Measurements from ENCODE around the gene PLN. TPM values are rescaled to one million over a fixed set of nuclear protein-coding genes. Genes with fewer than 3 reads are reported as not detected.

PLN gene
- polyA plus RNA-seq, 3 donors: 0.28 TPM; not detected in 2

GRCh38 chr6:118603372-118603771, 55.3 kb downstream of the PLN start:
- WGBS (ENCODE audit: insufficient coverage): no CpG with 5 or more reads among the region's 2 CpGs
- no peaks in the 10 kb centered on the region for H3K27me3 Mint-ChIP-seq (ENCODE audit: low read depth in 3 of 3)

GRCh38 chr6:118606268-118606667, 58.2 kb downstream of the PLN start:
- Histone ChIP-seq H3K79me2 (ENCODE audit: insufficient read depth, low read length) (peaks cover 17% of the 10 kb centered on the region), H3K9me3 (replicated peaks in 1 of 2; ENCODE audit: control insufficient read depth in 1 of 2, insufficient read depth in 1 of 2, low read length in 2 of 2) (no peaks in the 10 kb centered on the region), H3K9ac (ENCODE audit: insufficient read depth, low read length, poor library complexity, severe bottlenecking) (no peak overlapping the region), H3K4me1 (ENCODE audit: control insufficient read depth in 1 of 2, insufficient read depth in 2 of 2, low read length in 2 of 2) (no peaks in the 10 kb centered on the region), H3K4me3 (replicated peaks in 1 of 3; ENCODE audit: low read depth in 2 of 3, low read length in 3 of 3) (no peak overlapping the region), H3K27me3 (ENCODE audit: control insufficient read depth in 2 of 2, insufficient read depth in 2 of 2, low read length in 2 of 2) (no peaks in the 10 kb centered on the region), H4K20me1 (ENCODE audit: insufficient read depth, low read length) (peaks cover 100% of the 10 kb centered on the region), H3K36me3 (replicated peaks in 1 of 2; ENCODE audit: control insufficient read depth in 1 of 2, insufficient read depth in 2 of 2, low read length in 2 of 2) (no peaks in the 10 kb centered on the region), H3K27ac (ENCODE audit: low read depth in 1 of 2, low read length in 2 of 2) (no peak overlapping the region), H2AFZ (ENCODE audit: insufficient read depth, low read depth, low read length, poor library complexity, severe bottlenecking) (no peak overlapping the region), H3K4me2 (replicated peaks; ENCODE audit: extremely low read depth, low read length, poor library complexity, severe bottlenecking) (no peak overlapping the region)
- peak overlapping the region in 2 of 7 donors; percentile 5 to 54 for H3K27ac Mint-ChIP-seq
- peaks cover 11% of the 10 kb centered on the region for H3K4me1 Mint-ChIP-seq
- H3K27me3 Mint-ChIP-seq (ENCODE audit: low read depth in 3 of 3): peaks cover 0 to 1% (median 0%) of the 10 kb centered on the region in 3 donors
- DNase-seq: no peak
- TF ChIP-seq CTCF (IDR thresholded peaks at IDR 0.05): no peak
- no peak overlapping the region for H3K4me3 Mint-ChIP-seq
- intact Hi-C loops (cut with micrococcal nuclease): no loop called here
- H3K36me3 Mint-ChIP-seq: peaks cover 16 to 29% of the 10 kb centered on the region in 2 donors
- H3K9me3 Mint-ChIP-seq: peaks cover 0 to 7% (median 4%) of the 10 kb centered on the region in 7 donors
- WGBS (ENCODE audit: insufficient coverage): 84% methylated on average over 2 of the region's 3 CpGs

More at GRCh38 chr6:118603372-118603771, 55.3 kb downstream of the PLN start:
- H3K4me3 Mint-ChIP-seq: no peak overlapping the region
- no peak for TF ChIP-seq CTCF (IDR thresholded peaks at IDR 0.05)
- no peak overlapping the region for H3K27ac ChIP-seq (ENCODE audit: low read depth in 1 of 2, low read length in 2 of 2)
- H3K27ac Mint-ChIP-seq: no peak overlapping the region
- H3K27me3 ChIP-seq (ENCODE audit: control insufficient read depth in 2 of 2, insufficient read depth in 2 of 2, low read length in 2 of 2): no peaks in the 10 kb centered on the region
- H2AFZ ChIP-seq (ENCODE audit: insufficient read depth, low read depth, low read length, poor library complexity, severe bottlenecking): no peak overlapping the region
- H3K36me3 Mint-ChIP-seq: peaks cover 14 to 22% of the 10 kb centered on the region in 2 donors
- H3K79me2 ChIP-seq (ENCODE audit: insufficient read depth, low read length): peaks cover 8% of the 10 kb centered on the region
- peaks cover 11% of the 10 kb centered on the region for H3K4me1 Mint-ChIP-seq
- H4K20me1 ChIP-seq (ENCODE audit: insufficient read depth, low read length): peaks cover 100% of the 10 kb centered on the region
- peaks cover 0 to 7% (median 2%) of the 10 kb centered on the region in 7 donors for H3K9me3 Mint-ChIP-seq
- H3K9ac ChIP-seq (ENCODE audit: insufficient read depth, low read length, poor library complexity, severe bottlenecking): no peak overlapping the region
- no peak overlapping the region for H3K4me2 ChIP-seq (replicated peaks; ENCODE audit: extremely low read depth, low read length, poor library complexity, severe bottlenecking)
- no peaks in the 10 kb centered on the region for H3K4me1 ChIP-seq (ENCODE audit: control insufficient read depth in 1 of 2, insufficient read depth in 2 of 2, low read length in 2 of 2)
- H3K36me3 ChIP-seq (replicated peaks in 1 of 2; ENCODE audit: control insufficient read depth in 1 of 2, insufficient read depth in 2 of 2, low read length in 2 of 2): no peaks in the 10 kb centered on the region
- no peak for DNase-seq
- no peaks in the 10 kb centered on the region for H3K9me3 ChIP-seq (replicated peaks in 1 of 2; ENCODE audit: control insufficient read depth in 1 of 2, insufficient read depth in 1 of 2, low read length in 2 of 2)
- H3K4me3 ChIP-seq (replicated peaks in 1 of 3; ENCODE audit: low read depth in 2 of 3, low read length in 3 of 3): no peak overlapping the region
- intact Hi-C loops (cut with micrococcal nuclease): no loop called here

Measured in CD14-positive monocyte (primary cell).